PC-3 (cell line): Measurements from ENCODE around the gene TCHP. TPM values are rescaled to one million over a fixed set of nuclear protein-coding genes. Genes with fewer than 3 reads are reported as not detected.

Experiments
- ATAC-seq: fragments of 200-7000 bp; cut with Tn5 transposase; 2 replicates; pipeline ENCODE4 v1.9.1; 2020; ENCODE audit warnings: mild to moderate bottlenecking, moderate library complexity
- BruUV-seq: library from RNA; stranded (reverse); fragments of 400-500 nt; replicated peaks from 2 replicates; lab custom pipeline; 2021; lab: Mats Ljungman, UMichigan
- CTCF ChIA-PET: fragments of 300-600 bp; sonication (Branson Sonifier 250); formaldehyde crosslinking; loops from one replicate; lab custom pipeline; 2022; ENCODE audit warnings: antibody characterized with exemption; lab: Charles Lee
- POLR2A ChIA-PET: fragments of 300-600 bp; sonication (Branson Sonifier 250); formaldehyde crosslinking; loops from one replicate; lab custom pipeline; 2022; ENCODE audit warnings: antibody characterized with exemption; ENCODE audit not compliant: unreplicated experiment; lab: Charles Lee
- DNase-seq: peaks from one replicate; pipeline ENCODE4 v3.0.0-alpha.2; 2015
- H2AFZ ChIP-seq: fragments of 300-600 bp; sonication (generic); 2 replicates; pipeline ENCODE4 v1.6.0; 2016; ENCODE audit warnings: antibody characterized with exemption, low read length
- H3F3A ChIP-seq: fragments of 300-600 bp; sonication (generic); one replicate; pipeline ENCODE4 v1.6.0; 2017; ENCODE audit warnings: antibody characterized with exemption, low read length, control low read depth, mild to moderate bottlenecking; ENCODE audit not compliant: unreplicated experiment
- H3K27ac ChIP-seq: fragments of 300-600 bp; sonication (generic); 2 replicates; pipeline ENCODE4 v1.5.1; 2016; ENCODE audit warnings: mild to moderate bottlenecking, low read length
- H3K27me3 ChIP-seq: fragments of 300-600 bp; sonication (generic); 2 replicates; pipeline ENCODE4 v1.6.1; 2016; ENCODE audit warnings: low read length, mixed read lengths
- H3K36me3 ChIP-seq: fragments of 300-600 bp; sonication (generic); 2 replicates; pipeline ENCODE4 v1.6.1; 2016; ENCODE audit warnings: low read depth, mixed run types, low read length, mixed read lengths
- H3K4me1 ChIP-seq: fragments of 300-600 bp; sonication (generic); 2 replicates; pipeline ENCODE4 v1.5.1; 2016; ENCODE audit warnings: low read length; ENCODE audit not compliant: insufficient read depth
- H3K4me2 ChIP-seq: fragments of 300-600 bp; sonication (generic); 2 replicates; pipeline ENCODE4 v1.6.0; 2016; ENCODE audit warnings: low read length
- H3K4me3 ChIP-seq: fragments of 300-600 bp; sonication (generic); 2 replicates; pipeline ENCODE4 v1.5.1; 2016; ENCODE audit warnings: mild to moderate bottlenecking, low read length, mixed read lengths
- H3K79me2 ChIP-seq: fragments of 300-600 bp; sonication (generic); 2 replicates; pipeline ENCODE4 v1.6.1; 2017; ENCODE audit warnings: low read length, mixed read lengths
- H3K9ac ChIP-seq: fragments of 300-600 bp; sonication (generic); 2 replicates; pipeline ENCODE4 v1.6.0; 2016; ENCODE audit warnings: mild to moderate bottlenecking, low read length
- H3K9me2 ChIP-seq: fragments of 300-600 bp; sonication (generic); replicated peaks from 2 replicates; pipeline ENCODE4 v1.6.1; 2016; ENCODE audit warnings: mixed run types, low read length, mixed read lengths
- H3K9me3 ChIP-seq: fragments of 300-600 bp; sonication (generic); 2 replicates; pipeline ENCODE4 v1.6.1; 2016; ENCODE audit warnings: low read length, mixed read lengths
- H4K20me1 ChIP-seq: fragments of 300-600 bp; sonication (generic); 2 replicates; pipeline ENCODE4 v1.6.1; 2016; ENCODE audit warnings: low read length, mixed read lengths
- CTCF ChIP-seq: fragments of 300-600 bp; sonication (generic); conservative IDR thresholded peaks from 2 replicates; pipeline ENCODE4 v1.5.1; 2017; ENCODE audit warnings: antibody characterized with exemption, low read depth, mild to moderate bottlenecking, low read length
- EZH2 ChIP-seq: fragments of 300-600 bp; sonication (generic); IDR thresholded peaks from one replicate; pipeline ENCODE4 v1.6.1; 2017; ENCODE audit warnings: antibody characterized with exemption, mild to moderate bottlenecking, low read length; ENCODE audit not compliant: unreplicated experiment
- EZH2phosphoT487 ChIP-seq: fragments of 300-600 bp; sonication (generic); IDR thresholded peaks from 2 replicates; pipeline ENCODE4 v1.6.1; 2018; ENCODE audit warnings: mild to moderate bottlenecking, antibody characterized with exemption, low read length, borderline replicate concordance
- intact Hi-C: fragments of 100-400 bp; cut with micrococcal nuclease; formaldehyde crosslinking; loops from 2 replicates; pipeline ENCODE4 v1.9.0; 2023
- total RNA-seq: library from RNA; depleted of rRNA; stranded (reverse); fragments of >200 nt; gene quantifications from 2 replicates; pipeline ENCODE4 v1.2.3, GENCODE V29; 2014

TCHP gene
- total RNA-seq, 1 experiment from 2014 or later, result 21.6 TPM

- peaks cover 47% of the 10 kb centered on the region for H3K4me1 ChIP-seq
- ChIA-PET POLR2A (no interaction called here), CTCF (interaction anchor here (0.5 kb wide), 1 partner anchor 33 kb away, joined by 11 read pairs; no protein-coding TSS in a partner anchor)
- H3K4me2 ChIP-seq, result peak overlapping the region; percentile 93
- H3K4me3 ChIP-seq, result peak overlapping the region; percentile 84; the same call in 1 of the 2 replicates
- H3K9ac ChIP-seq, result no peak overlapping the region
- intact Hi-C loops, result no loop called here
- peaks cover 60% of the 10 kb centered on the region for H3K79me2 ChIP-seq
- no peak for ATAC-seq
- no peaks in the 10 kb centered on the region for H3F3A ChIP-seq
- no peaks in the 10 kb centered on the region for H3K9me3 ChIP-seq
- DNase-seq, result no peak
- no peaks in the 10 kb centered on the region for H3K27me3 ChIP-seq
- H3K9me2 ChIP-seq, result no peaks in the 10 kb centered on the region
- H3K27ac ChIP-seq, result no peak overlapping the region
- no peak overlapping the region for H2AFZ ChIP-seq
- no peaks in the 10 kb centered on the region for H3K36me3 ChIP-seq
- H4K20me1 ChIP-seq, result no peaks in the 10 kb centered on the region; the same call in 1 of the 2 replicates
- BruUV-seq, result no TSS peak
- TF ChIP-seq EZH2phosphoT487 (no peak), EZH2 (no peak), CTCF (no peak)
Observed at GRCh38 chr12:109878247-109878625, 21.8 kb upstream of the TCHP start.

- no peaks in the 10 kb centered on the region for H3K9me2 ChIP-seq
- no peak overlapping the region for H3K27ac ChIP-seq
- no peaks in the 10 kb centered on the region for H3K9me3 ChIP-seq
- H3K4me2 ChIP-seq, result peak overlapping the region; percentile 93
- POLR2A ChIA-PET, result no interaction called here
- TF ChIP-seq EZH2 (no peak), EZH2phosphoT487 (no peak), CTCF (no peak)
- no peaks in the 10 kb centered on the region for H3K27me3 ChIP-seq
- CTCF ChIA-PET, result no interaction called here
- H3K36me3 ChIP-seq, result no peaks in the 10 kb centered on the region
- H2AFZ ChIP-seq, result peak overlapping the region; percentile 78; the same call in 1 of the 2 replicates
- peaks cover 58% of the 10 kb centered on the region for H3K79me2 ChIP-seq
- intact Hi-C loops, result no loop called here
- no peak overlapping the region for H3K9ac ChIP-seq
- H3K4me1 ChIP-seq, result peaks cover 47% of the 10 kb centered on the region
- H3K4me3 ChIP-seq, result peak overlapping the region; percentile 84
- H4K20me1 ChIP-seq, result no peaks in the 10 kb centered on the region; the same call in 1 of the 2 replicates
- no TSS peak for BruUV-seq
- DNase-seq (no peak), ATAC-seq (no peak)
- no peaks in the 10 kb centered on the region for H3F3A ChIP-seq
Observed at GRCh38 chr12:109878749-109879148, 21.3 kb upstream of the TCHP start.

- TF ChIP-seq EZH2, result no peak
- no peak for TF ChIP-seq EZH2phosphoT487
- no peak for TF ChIP-seq CTCF
Observed at GRCh38 chr12:109879351-109880042, 20.6 kb upstream of the TCHP start.

More at GRCh38 chr12:109879351-109880042, 20.6 kb upstream of the TCHP start:
- Histone ChIP-seq H3K4me1 (peaks cover 47% of the 10 kb centered on the region), H2AFZ (peak overlapping the region; percentile 78), H3K27me3 (no peaks in the 10 kb centered on the region), H3K36me3 (no peaks in the 10 kb centered on the region), H3K4me2 (peak overlapping the region; percentile 93), H3K27ac (no peak overlapping the region), H3K9ac (peak overlapping the region; percentile 76), H4K20me1 (no peaks in the 10 kb centered on the region), H3K9me3 (no peaks in the 10 kb centered on the region), H3K4me3 (peak overlapping the region; percentile 84), H3K79me2 (peaks cover 50% of the 10 kb centered on the region), H3F3A (no peaks in the 10 kb centered on the region), H3K9me2 (no peaks in the 10 kb centered on the region)
- ChIA-PET CTCF (no interaction called here), POLR2A (no interaction called here)
- peak; percentile 17 for DNase-seq
- intact Hi-C loops, result loop anchor here (1.0 to 2.0 kb wide), 3 partner anchors 21 to 74 kb away; partner anchors contain the start of gene TCHP
- BruUV-seq, result TSS peak; percentile 54
- no peak for ATAC-seq
